Measurements from ENCODE around the gene TLE7.

TLE7 gene

DNA sequence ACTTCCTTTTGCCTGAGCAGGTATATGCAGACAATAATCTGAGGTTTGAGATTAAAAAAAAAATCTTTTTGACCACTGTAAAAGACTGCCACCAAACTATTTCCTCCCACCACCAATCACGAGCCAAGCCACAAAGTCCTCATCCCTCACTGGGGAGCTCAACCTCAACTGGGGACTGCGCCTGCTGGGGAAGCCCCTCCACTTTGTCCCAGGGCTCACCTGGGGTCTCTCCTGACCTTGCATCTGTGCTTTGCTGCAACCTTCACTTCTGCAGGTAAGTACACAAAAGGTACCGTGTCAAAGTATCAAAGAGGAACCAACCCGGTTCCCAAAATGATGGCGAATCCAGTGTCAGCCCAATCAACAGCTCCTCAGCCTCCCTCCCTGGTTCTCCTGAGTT, 35.5 kb downstream of the TLE7 start:
- no peak for TF ChIP-seq CTCF (IDR thresholded peaks at IDR 0.05)
- intact Hi-C loops (cut with DNase I; ENCODE audit: low total_unique reads), result no loop called here
- H3K9me3 ChIP-seq, result peaks cover 0 to 6% (median 0%) of the 10 kb centered on the region in 3 donors
- no peak overlapping the region for H3K27ac ChIP-seq
- no peak overlapping the region for H3K4me3 ChIP-seq
- no peaks in the 10 kb centered on the region for H3K4me1 ChIP-seq
- no peak for DNase-seq
- H3K27me3 ChIP-seq, result peaks cover 0 to 15% of the 10 kb centered on the region in 2 donors
- no peaks in the 10 kb centered on the region for H3K36me3 ChIP-seq

- no peak overlapping the region for H3K27ac ChIP-seq
- H3K27me3 ChIP-seq, result peaks cover 0 to 4% of the 10 kb centered on the region in 2 donors
- H3K4me1 ChIP-seq, result no peaks in the 10 kb centered on the region
- H3K9me3 ChIP-seq, result peaks cover 0 to 6% (median 0%) of the 10 kb centered on the region in 3 donors
- no peak for TF ChIP-seq CTCF (IDR thresholded peaks at IDR 0.05)
- H3K36me3 ChIP-seq, result no peaks in the 10 kb centered on the region
- H3K4me3 ChIP-seq, result no peak overlapping the region
- intact Hi-C loops (cut with DNase I; ENCODE audit: low total_unique reads), result no loop called here
- DNase-seq, result no peak
Measured at GRCh38 chr16:71404364-71404763, 37.5 kb downstream of the TLE7 start.

GRCh38 chr16:71402674-71403073, 39.2 kb downstream of the TLE7 start:
- intact Hi-C loops (cut with DNase I; ENCODE audit: low total_unique reads), result no loop called here
- Histone ChIP-seq H3K4me1 (no peaks in the 10 kb centered on the region), H3K36me3 (no peaks in the 10 kb centered on the region), H3K9me3 (peaks cover 0 to 6% (median 0%) of the 10 kb centered on the region in 3 donors), H3K4me3 (no peak overlapping the region), H3K27me3 (peaks cover 0 to 5% of the 10 kb centered on the region in 2 donors), H3K27ac (no peak overlapping the region)
- no peak for TF ChIP-seq CTCF (IDR thresholded peaks at IDR 0.05)
- no peak for DNase-seq

- no peak for DNase-seq
- Histone ChIP-seq H3K36me3 (no peaks in the 10 kb centered on the region), H3K9me3 (peaks cover 0 to 6% (median 0%) of the 10 kb centered on the region in 3 donors), H3K27me3 (peaks cover 0 to 12% of the 10 kb centered on the region in 2 donors), H3K27ac (no peak overlapping the region), H3K4me1 (no peaks in the 10 kb centered on the region), H3K4me3 (no peak overlapping the region)
- intact Hi-C loops (cut with DNase I; ENCODE audit: low total_unique reads), result no loop called here
- TF ChIP-seq CTCF (IDR thresholded peaks at IDR 0.05), result no peak
Measured at GRCh38 chr16:71402007-71402406, 39.8 kb downstream of the TLE7 start.

DNA sequence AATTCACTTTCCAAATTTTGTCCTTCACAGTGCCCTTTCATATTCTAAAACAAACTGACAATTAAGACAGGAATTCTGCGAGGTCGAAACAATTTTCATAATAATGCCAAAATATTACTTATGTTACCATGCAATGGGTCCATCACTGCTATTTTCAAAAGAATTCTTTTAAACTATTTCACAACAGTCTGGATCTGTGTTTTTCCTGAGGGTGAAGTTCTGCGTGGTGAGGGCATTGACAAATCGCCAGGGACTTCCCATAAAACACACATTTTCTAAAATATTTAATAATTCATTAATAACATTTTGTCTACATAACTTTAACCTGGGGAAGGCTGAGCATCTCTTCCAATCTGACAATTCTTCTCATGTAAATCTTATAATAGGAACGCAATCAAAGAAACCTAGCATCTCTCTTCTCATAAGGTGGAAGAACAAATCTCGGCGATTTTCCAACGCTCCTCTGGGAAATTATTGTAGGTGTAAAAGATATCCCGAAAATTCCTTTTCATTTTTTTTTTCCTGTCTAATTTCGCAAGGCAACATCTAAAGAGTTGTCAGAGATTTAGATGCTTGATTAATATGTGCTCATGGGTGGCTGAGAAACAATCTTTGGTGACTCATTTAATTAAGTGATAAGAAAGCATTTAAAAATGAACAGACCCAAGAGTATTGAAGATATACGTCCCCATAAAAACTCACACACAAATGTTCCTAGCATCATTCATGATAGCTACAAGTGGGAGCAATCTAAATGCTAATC, 41.9 kb downstream of the TLE7 start:
- Histone ChIP-seq H3K36me3 (no peaks in the 10 kb centered on the region), H3K9me3 (peaks cover 0 to 6% (median 0%) of the 10 kb centered on the region in 3 donors), H3K27me3 (peaks cover 0 to 14% of the 10 kb centered on the region in 2 donors), H3K4me3 (no peak overlapping the region), H3K27ac (no peak overlapping the region), H3K4me1 (no peaks in the 10 kb centered on the region)
- TF ChIP-seq CTCF (IDR thresholded peaks at IDR 0.05), result no peak
- DNase-seq, result no peak
- intact Hi-C loops (cut with DNase I; ENCODE audit: low total_unique reads), result no loop called here

Measured in tibial artery (tissue), 4 donors.